ENCODE results near the gene ANXA1. TPM values are rescaled to one million over a fixed set of nuclear protein-coding genes. Genes with fewer than 3 reads are reported as not detected.

Gene ANXA1, protein sequence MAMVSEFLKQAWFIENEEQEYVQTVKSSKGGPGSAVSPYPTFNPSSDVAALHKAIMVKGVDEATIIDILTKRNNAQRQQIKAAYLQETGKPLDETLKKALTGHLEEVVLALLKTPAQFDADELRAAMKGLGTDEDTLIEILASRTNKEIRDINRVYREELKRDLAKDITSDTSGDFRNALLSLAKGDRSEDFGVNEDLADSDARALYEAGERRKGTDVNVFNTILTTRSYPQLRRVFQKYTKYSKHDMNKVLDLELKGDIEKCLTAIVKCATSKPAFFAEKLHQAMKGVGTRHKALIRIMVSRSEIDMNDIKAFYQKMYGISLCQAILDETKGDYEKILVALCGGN
- total RNA-seq (578 and 966 TPM in 2 replicates), polyA plus RNA-seq (817 and 860 TPM in 2 replicates), polyA minus RNA-seq (ENCODE audit: low replicate concordance) (42.9 and 82.4 TPM in 2 replicates)
- polyA plus RNA-seq (2012), result 500 and 603 TPM in 2 replicates

DNA sequence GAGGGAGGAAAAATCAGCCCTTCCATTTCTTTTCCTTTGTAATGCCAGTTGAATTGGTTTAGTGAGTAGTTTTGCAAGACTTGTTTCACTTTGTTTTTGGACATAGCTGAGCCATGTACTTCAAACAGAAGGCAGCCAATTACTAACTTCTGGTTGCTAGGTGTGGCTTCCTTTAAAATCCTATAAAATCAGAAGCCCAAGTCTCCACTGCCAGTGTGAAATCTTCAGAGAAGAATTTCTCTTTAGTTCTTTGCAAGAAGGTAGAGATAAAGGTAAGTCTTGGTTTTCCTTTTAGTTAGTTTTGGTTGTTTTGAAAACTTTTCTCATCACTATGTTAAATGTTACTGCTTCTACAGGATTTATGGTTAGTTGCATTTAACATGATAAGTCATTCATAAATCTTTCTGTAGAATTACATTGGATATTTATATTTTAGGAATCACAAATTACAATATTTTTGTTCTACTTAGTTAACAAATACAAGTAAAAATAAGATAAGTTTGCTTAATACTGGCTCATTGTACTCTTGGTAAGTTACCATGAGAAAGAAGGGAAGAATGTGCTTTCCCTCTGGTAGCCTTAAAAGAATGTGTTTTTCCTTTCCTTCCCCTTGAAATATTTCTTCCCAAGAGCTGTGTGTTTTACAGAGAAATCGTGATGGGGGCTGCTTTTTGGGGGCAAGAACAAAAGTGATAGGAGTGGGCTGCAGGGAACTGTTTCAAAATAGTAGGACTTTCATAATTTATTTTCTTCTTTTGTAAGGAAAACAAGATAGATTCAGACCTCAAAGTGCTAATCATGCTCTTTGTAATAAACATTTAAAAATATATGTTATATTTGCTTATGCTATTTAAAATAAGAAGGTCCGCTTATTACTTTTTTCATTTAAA, at the start of gene ANXA1:
Gene ANXA1 (plus strand): TSS at position 213 of the 890 bp plus-strand sequence. CDS start 6,671 bp downstream, outside the sequence.
- peak within 1 kb of the TSS; percentile 79 to 96 (median 82) for H3K4me3 ChIP-seq (replicated peaks in 1 of 4; ENCODE audit: control extremely low read depth in 1 of 4, insufficient read depth in 1 of 4, low read depth in 3 of 4, low read length in 4 of 4)
- H3K27me3 ChIP-seq (ENCODE audit: control insufficient read depth, insufficient read depth, low read length), result no peaks in the 10 kb centered on the region
- H3K9me3 ChIP-seq (ENCODE audit: control insufficient read depth, insufficient read depth, low read depth, low read length), result no peaks in the 10 kb centered on the region
- DNase-seq (ENCODE audit: low read depth in 2 of 2), result peak; percentile 90 to 95
- H3K9ac ChIP-seq (ENCODE audit: insufficient read depth, low read length), result peak within 1 kb of the TSS; percentile 72
- peaks cover 58% of the 10 kb centered on the region for H3K79me2 ChIP-seq (ENCODE audit: control insufficient read depth, insufficient read depth, low read length)
- peaks cover 3% of the 10 kb centered on the region for H3K36me3 ChIP-seq (ENCODE audit: control insufficient read depth, insufficient read depth, low read length)
- peaks cover 7% of the 10 kb centered on the region for H4K20me1 ChIP-seq (ENCODE audit: control insufficient read depth, extremely low read depth, insufficient read depth, low read length)
- TF ChIP-seq EZH2 (IDR thresholded peaks at IDR 0.05; ENCODE audit: low read length, missing control alignments), result no peak
- TF ChIP-seq, protein P1, sequence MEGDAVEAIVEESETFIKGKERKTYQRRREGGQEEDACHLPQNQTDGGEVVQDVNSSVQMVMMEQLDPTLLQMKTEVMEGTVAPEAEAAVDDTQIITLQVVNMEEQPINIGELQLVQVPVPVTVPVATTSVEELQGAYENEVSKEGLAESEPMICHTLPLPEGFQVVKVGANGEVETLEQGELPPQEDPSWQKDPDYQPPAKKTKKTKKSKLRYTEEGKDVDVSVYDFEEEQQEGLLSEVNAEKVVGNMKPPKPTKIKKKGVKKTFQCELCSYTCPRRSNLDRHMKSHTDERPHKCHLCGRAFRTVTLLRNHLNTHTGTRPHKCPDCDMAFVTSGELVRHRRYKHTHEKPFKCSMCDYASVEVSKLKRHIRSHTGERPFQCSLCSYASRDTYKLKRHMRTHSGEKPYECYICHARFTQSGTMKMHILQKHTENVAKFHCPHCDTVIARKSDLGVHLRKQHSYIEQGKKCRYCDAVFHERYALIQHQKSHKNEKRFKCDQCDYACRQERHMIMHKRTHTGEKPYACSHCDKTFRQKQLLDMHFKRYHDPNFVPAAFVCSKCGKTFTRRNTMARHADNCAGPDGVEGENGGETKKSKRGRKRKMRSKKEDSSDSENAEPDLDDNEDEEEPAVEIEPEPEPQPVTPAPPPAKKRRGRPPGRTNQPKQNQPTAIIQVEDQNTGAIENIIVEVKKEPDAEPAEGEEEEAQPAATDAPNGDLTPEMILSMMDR (conservative IDR thresholded peaks at IDR 0.05 in 1 of 2, IDR thresholded peaks at IDR 0.05 in 1 of 2; ENCODE audit: low read depth in 1 of 2, low read length in 2 of 2), result no peak
- peak within 1 kb of the TSS; percentile 40 for H3K4me2 ChIP-seq (ENCODE audit: extremely low read depth, insufficient read depth, low read length)
- no peak within 1 kb of the TSS for H2AFZ ChIP-seq (ENCODE audit: low read length)
- peaks cover 17% of the 10 kb centered on the region for H3K4me1 ChIP-seq (ENCODE audit: control insufficient read depth, extremely low read depth, insufficient read depth, low read length)
- H3K27ac ChIP-seq (ENCODE audit: insufficient read depth, low read length), result peak within 1 kb of the TSS; percentile 90

DNA sequence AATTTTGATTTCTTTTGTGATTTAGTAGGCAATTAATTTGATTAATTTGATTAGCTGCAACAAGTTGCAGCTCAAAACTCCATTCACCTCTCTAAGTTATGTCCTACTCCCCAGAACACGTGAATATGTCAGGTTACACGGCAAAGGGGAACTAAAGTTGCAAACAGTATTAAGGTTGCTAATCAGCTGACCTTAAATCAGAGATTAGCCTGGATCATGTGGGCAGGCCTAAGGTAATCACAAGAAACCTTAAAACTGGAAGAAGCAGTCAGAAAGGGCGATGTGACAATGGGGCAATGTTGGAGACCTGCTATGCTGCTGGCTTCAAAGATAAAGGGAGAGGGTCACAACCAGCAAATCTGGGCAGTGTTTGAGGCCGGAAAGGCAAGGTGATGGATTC, 47.3 kb upstream of the ANXA1 start:
- Histone ChIP-seq H3K4me1 (ENCODE audit: control insufficient read depth, extremely low read depth, insufficient read depth, low read length) (no peaks in the 10 kb centered on the region), H3K36me3 (ENCODE audit: control insufficient read depth, insufficient read depth, low read length) (no peaks in the 10 kb centered on the region), H2AFZ (ENCODE audit: low read length) (no peak overlapping the region), H3K4me2 (ENCODE audit: extremely low read depth, insufficient read depth, low read length) (no peak overlapping the region), H4K20me1 (ENCODE audit: control insufficient read depth, extremely low read depth, insufficient read depth, low read length) (no peaks in the 10 kb centered on the region), H3K27me3 (ENCODE audit: control insufficient read depth, insufficient read depth, low read length) (no peaks in the 10 kb centered on the region), H3K9ac (ENCODE audit: insufficient read depth, low read length) (no peak overlapping the region), H3K79me2 (ENCODE audit: control insufficient read depth, insufficient read depth, low read length) (no peaks in the 10 kb centered on the region), H3K9me3 (ENCODE audit: control insufficient read depth, insufficient read depth, low read depth, low read length) (no peaks in the 10 kb centered on the region), H3K4me3 (replicated peaks in 1 of 4; ENCODE audit: control extremely low read depth in 1 of 4, insufficient read depth in 1 of 4, low read depth in 3 of 4, low read length in 4 of 4) (no peak overlapping the region), H3K27ac (ENCODE audit: insufficient read depth, low read length) (no peak overlapping the region)
- TF ChIP-seq, protein P1 (conservative IDR thresholded peaks at IDR 0.05 in 1 of 2, IDR thresholded peaks at IDR 0.05 in 1 of 2; ENCODE audit: low read depth in 1 of 2, low read length in 2 of 2), result no peak
- no peak for TF ChIP-seq EZH2 (IDR thresholded peaks at IDR 0.05; ENCODE audit: low read length, missing control alignments)
- DNase-seq (ENCODE audit: low read depth in 2 of 2), result no peak

DNA sequence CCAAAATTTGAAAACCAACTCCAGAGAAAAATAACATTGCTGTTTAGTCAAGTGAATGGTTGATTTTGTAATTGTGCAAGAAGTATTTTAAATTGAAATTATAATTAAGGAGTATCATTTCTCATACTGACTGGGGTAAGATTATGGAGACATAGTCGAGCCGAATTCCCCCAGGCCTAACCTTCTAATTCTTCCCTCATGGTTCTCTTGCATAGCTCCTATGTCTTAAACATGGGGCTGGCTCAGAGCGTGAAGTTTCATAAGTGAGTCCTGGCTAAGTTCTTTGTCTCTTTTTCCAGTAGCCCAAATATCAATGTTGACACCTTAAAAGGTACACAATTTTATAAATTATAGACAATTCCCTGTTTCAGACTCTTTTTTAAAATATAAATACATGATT, 46.7 kb upstream of the ANXA1 start:
- Histone ChIP-seq H3K27ac (ENCODE audit: insufficient read depth, low read length) (no peak overlapping the region), H3K9me3 (ENCODE audit: control insufficient read depth, insufficient read depth, low read depth, low read length) (no peaks in the 10 kb centered on the region), H3K9ac (ENCODE audit: insufficient read depth, low read length) (no peak overlapping the region), H3K79me2 (ENCODE audit: control insufficient read depth, insufficient read depth, low read length) (no peaks in the 10 kb centered on the region), H3K4me3 (replicated peaks in 1 of 4; ENCODE audit: control extremely low read depth in 1 of 4, insufficient read depth in 1 of 4, low read depth in 3 of 4, low read length in 4 of 4) (no peak overlapping the region), H4K20me1 (ENCODE audit: control insufficient read depth, extremely low read depth, insufficient read depth, low read length) (no peaks in the 10 kb centered on the region), H2AFZ (ENCODE audit: low read length) (no peak overlapping the region), H3K4me1 (ENCODE audit: control insufficient read depth, extremely low read depth, insufficient read depth, low read length) (no peaks in the 10 kb centered on the region), H3K4me2 (ENCODE audit: extremely low read depth, insufficient read depth, low read length) (no peak overlapping the region), H3K36me3 (ENCODE audit: control insufficient read depth, insufficient read depth, low read length) (no peaks in the 10 kb centered on the region), H3K27me3 (ENCODE audit: control insufficient read depth, insufficient read depth, low read length) (no peaks in the 10 kb centered on the region)
- TF ChIP-seq EZH2 (IDR thresholded peaks at IDR 0.05; ENCODE audit: low read length, missing control alignments), result no peak
- TF ChIP-seq, protein P1 (conservative IDR thresholded peaks at IDR 0.05 in 1 of 2, IDR thresholded peaks at IDR 0.05 in 1 of 2; ENCODE audit: low read depth in 1 of 2, low read length in 2 of 2), result no peak
- DNase-seq (ENCODE audit: low read depth in 2 of 2), result no peak
